DND-41 (cell line): ENCODE results near the gene EPM2A.

Experiments
- ATAC-seq: fragments of 200-7000 bp; cut with Tn5 transposase; 3 replicates; pipeline ENCODE4 v1.9.1; 2021; ENCODE audit warnings: low read depth; ENCODE audit not compliant: insufficient read depth
- DNase-seq: peaks from one replicate; pipeline ENCODE4 v3.0.0-alpha.2; 2020
- H2AFZ ChIP-seq: 2 replicates; pipeline ENCODE4 v1.6.0; 2012; ENCODE audit warnings: low read depth, low read length
- H3K27ac ChIP-seq: 2 replicates; pipeline ENCODE4 v1.5.1; 2012; ENCODE audit warnings: low read length, inconsistent platforms
- H3K27me3 ChIP-seq: fragments of 200-600 bp; sonication (generic); 2 replicates; pipeline ENCODE4 v1.6.0; 2012; ENCODE audit warnings: low read length, mild to moderate bottlenecking, inconsistent platforms; ENCODE audit not compliant: insufficient read depth, poor library complexity
- H3K36me3 ChIP-seq: 2 replicates; pipeline ENCODE4 v1.5.1; 2012; ENCODE audit warnings: low read length, inconsistent platforms; ENCODE audit not compliant: insufficient read depth
- H3K4me1 ChIP-seq: 2 replicates; pipeline ENCODE4 v1.5.1; 2012; ENCODE audit warnings: mild to moderate bottlenecking, low read length; ENCODE audit not compliant: insufficient read depth
- H3K4me2 ChIP-seq: 2 replicates; pipeline ENCODE4 v1.6.0; 2012; ENCODE audit warnings: mild to moderate bottlenecking, moderate library complexity, low read length, inconsistent platforms; ENCODE audit not compliant: insufficient read depth
- H3K4me3 ChIP-seq, 2 experiments: fragments of 200-600 bp in 1 of 2; shearing (Covaris generic) in 1 of 2; 2 replicates each; pipeline ENCODE4 v1.5.1; 2012 to 2016; ENCODE audit warnings: inconsistent platforms in 2 of 2, low read length in 2 of 2, mild to moderate bottlenecking in 2 of 2, low read depth in 1 of 2, moderate library complexity in 1 of 2
- H3K79me2 ChIP-seq: 2 replicates; pipeline ENCODE4 v1.6.0; 2012; ENCODE audit warnings: low read length, inconsistent platforms; ENCODE audit not compliant: insufficient read depth
- H3K9ac ChIP-seq: 2 replicates; pipeline ENCODE4 v1.6.0; 2012; ENCODE audit warnings: low read depth, mild to moderate bottlenecking, inconsistent platforms, low read length, moderate library complexity
- H3K9me3 ChIP-seq: 2 replicates; pipeline ENCODE4 v1.5.1; 2012; ENCODE audit warnings: low read length, moderate library complexity, mild to moderate bottlenecking, inconsistent platforms; ENCODE audit not compliant: insufficient read depth, severe bottlenecking
- H4K20me1 ChIP-seq: 2 replicates; pipeline ENCODE4 v1.6.0; 2012; ENCODE audit warnings: low read length; ENCODE audit not compliant: insufficient read depth
- EZH2 ChIP-seq: IDR thresholded peaks from 3 replicates; pipeline ENCODE4 v1.6.1; 2012; ENCODE audit warnings: borderline replicate concordance, low read depth, mild to moderate bottlenecking, moderate library complexity, low read length, inconsistent platforms; ENCODE audit not compliant: severe bottlenecking
- TF ChIP-seq, protein P1 (sequence below): IDR thresholded peaks from 2 replicates; pipeline ENCODE4 v1.5.1; 2012; ENCODE audit warnings: borderline replicate concordance, low read length, moderate library complexity, mild to moderate bottlenecking; ENCODE audit not compliant: poor library complexity, severe bottlenecking; ENCODE audit errors: extremely low read depth

Gene EPM2A

GRCh38 chr6:145694083-145694737, 41.1 kb downstream of the EPM2A start:
- H4K20me1 ChIP-seq: no peaks in the 10 kb centered on the region
- no peak overlapping the region for H3K27ac ChIP-seq
- ATAC-seq (no peak), DNase-seq (no peak)
- no peaks in the 10 kb centered on the region for H3K27me3 ChIP-seq
- H3K9me3 ChIP-seq: peaks cover 3% of the 10 kb centered on the region
- TF ChIP-seq, protein P1, sequence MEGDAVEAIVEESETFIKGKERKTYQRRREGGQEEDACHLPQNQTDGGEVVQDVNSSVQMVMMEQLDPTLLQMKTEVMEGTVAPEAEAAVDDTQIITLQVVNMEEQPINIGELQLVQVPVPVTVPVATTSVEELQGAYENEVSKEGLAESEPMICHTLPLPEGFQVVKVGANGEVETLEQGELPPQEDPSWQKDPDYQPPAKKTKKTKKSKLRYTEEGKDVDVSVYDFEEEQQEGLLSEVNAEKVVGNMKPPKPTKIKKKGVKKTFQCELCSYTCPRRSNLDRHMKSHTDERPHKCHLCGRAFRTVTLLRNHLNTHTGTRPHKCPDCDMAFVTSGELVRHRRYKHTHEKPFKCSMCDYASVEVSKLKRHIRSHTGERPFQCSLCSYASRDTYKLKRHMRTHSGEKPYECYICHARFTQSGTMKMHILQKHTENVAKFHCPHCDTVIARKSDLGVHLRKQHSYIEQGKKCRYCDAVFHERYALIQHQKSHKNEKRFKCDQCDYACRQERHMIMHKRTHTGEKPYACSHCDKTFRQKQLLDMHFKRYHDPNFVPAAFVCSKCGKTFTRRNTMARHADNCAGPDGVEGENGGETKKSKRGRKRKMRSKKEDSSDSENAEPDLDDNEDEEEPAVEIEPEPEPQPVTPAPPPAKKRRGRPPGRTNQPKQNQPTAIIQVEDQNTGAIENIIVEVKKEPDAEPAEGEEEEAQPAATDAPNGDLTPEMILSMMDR: no peak
- TF ChIP-seq EZH2: no peak
- H3K4me3 ChIP-seq: no peak overlapping the region
- H3K79me2 ChIP-seq: no peaks in the 10 kb centered on the region
- no peaks in the 10 kb centered on the region for H3K4me1 ChIP-seq
- H3K4me2 ChIP-seq: no peak overlapping the region
- no peaks in the 10 kb centered on the region for H3K36me3 ChIP-seq
- no peak overlapping the region for H3K9ac ChIP-seq
- H2AFZ ChIP-seq: no peak overlapping the region

DNA sequence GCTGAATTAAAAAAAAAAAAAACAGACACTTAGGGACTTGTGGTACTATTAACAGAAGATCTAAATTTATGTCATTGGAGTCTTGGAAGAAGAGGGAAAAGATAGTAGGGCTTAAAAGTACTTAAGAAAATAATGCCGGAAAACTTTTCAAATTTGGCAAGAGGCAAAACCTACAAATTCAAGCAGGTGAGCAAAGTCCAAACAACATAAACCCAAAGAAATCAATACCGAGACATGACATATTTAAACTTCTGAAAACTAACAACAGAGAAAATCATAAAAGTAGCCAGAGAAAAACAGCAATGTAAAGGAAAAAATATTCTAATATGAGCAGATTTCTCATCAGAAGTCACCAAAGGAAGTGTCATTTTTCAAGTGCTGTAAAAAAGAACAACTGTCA, 44.4 kb downstream of the EPM2A start:
- no peak overlapping the region for H3K27ac ChIP-seq
- H3K27me3 ChIP-seq: no peaks in the 10 kb centered on the region
- no peak overlapping the region for H3K9ac ChIP-seq
- TF ChIP-seq EZH2: no peak
- TF ChIP-seq, protein P1: no peak
- no peaks in the 10 kb centered on the region for H3K9me3 ChIP-seq
- H2AFZ ChIP-seq: no peak overlapping the region
- H4K20me1 ChIP-seq: no peaks in the 10 kb centered on the region
- no peaks in the 10 kb centered on the region; the same call in 1 of the 2 replicates for H3K36me3 ChIP-seq
- DNase-seq (no peak), ATAC-seq (no peak)
- no peak overlapping the region for H3K4me3 ChIP-seq
- H3K4me1 ChIP-seq: no peaks in the 10 kb centered on the region
- no peaks in the 10 kb centered on the region for H3K79me2 ChIP-seq
- H3K4me2 ChIP-seq: no peak overlapping the region

DNA sequence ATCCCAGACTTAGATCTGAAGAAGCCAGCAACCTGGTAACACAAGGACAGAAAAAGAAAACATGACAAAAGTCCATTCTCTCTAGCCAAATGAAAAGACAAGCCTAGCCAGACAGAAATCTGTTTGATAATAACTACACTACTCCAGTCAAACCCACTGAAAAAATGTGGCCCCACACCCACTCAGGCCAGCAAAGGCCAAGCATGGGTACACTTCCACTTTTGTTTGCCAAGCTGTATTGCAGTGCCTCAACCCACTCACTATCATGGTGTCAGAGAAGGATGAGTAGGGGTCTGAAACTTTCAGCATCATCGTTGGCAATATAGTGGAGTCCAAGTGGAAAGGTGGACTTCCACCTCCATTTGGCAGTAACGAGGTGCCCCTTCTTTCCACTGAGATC, 45.8 kb downstream of the EPM2A start:
- Histone ChIP-seq H3K27me3 (no peaks in the 10 kb centered on the region), H3K79me2 (no peaks in the 10 kb centered on the region)

More for the DNA sequence above, 45.8 kb downstream of the EPM2A start:
- Histone ChIP-seq H2AFZ (no peak overlapping the region), H4K20me1 (no peaks in the 10 kb centered on the region), H3K4me3 (no peak overlapping the region), H3K36me3 (no peaks in the 10 kb centered on the region; the same call in 1 of the 2 replicates), H3K4me1 (no peaks in the 10 kb centered on the region), H3K9ac (no peak overlapping the region), H3K27ac (no peak overlapping the region), H3K9me3 (no peaks in the 10 kb centered on the region), H3K4me2 (no peak overlapping the region)
- TF ChIP-seq, protein P1: no peak
- no peak for TF ChIP-seq EZH2
- no peak for DNase-seq
- ATAC-seq: no peak
